PFSK-1 (cell line): ENCODE results near the gene ZNF433.

ENCODE experiments used
- FOXP2 ChIP-seq: optimal IDR thresholded peaks from 2 replicates; pipeline ENCODE3; 2011; ENCODE audit warnings: borderline replicate concordance, control low read depth, inconsistent platforms; ENCODE audit not compliant: insufficient read depth; ENCODE audit errors: extremely low read length, extremely low read depth
- POLR2AphosphoS5 ChIP-seq: IDR thresholded peaks from 2 replicates; pipeline ENCODE4 v1.6.1; 2012; ENCODE audit warnings: low read depth, mild to moderate bottlenecking, control low read depth, low read length, moderate library complexity
- REST ChIP-seq, 2 experiments: IDR thresholded peaks; 2 replicates each; pipeline versions ENCODE4 v1.6.1 to v1.8.0; 2011 to 2012; ENCODE audit warnings: low read depth in 2 of 2, low read length in 2 of 2, control low read depth in 1 of 2, inconsistent platforms in 1 of 2, mild to moderate bottlenecking in 1 of 2, moderate library complexity in 1 of 2; ENCODE audit not compliant: insufficient read depth in 1 of 2
- SIN3A ChIP-seq: IDR thresholded peaks from 2 replicates; pipeline ENCODE4 v1.6.1; 2012; ENCODE audit warnings: mild to moderate bottlenecking, low read length, moderate library complexity, borderline replicate concordance; ENCODE audit not compliant: insufficient read depth
- TAF1 ChIP-seq: IDR thresholded peaks from 2 replicates; pipeline ENCODE4 v1.6.1; 2012; ENCODE audit warnings: low read length, control low read depth, borderline replicate concordance; ENCODE audit not compliant: insufficient read depth

ZNF433 gene

GRCh38 chr19:11973019-11973810 lies 62.3 kb downstream of the ZNF433 start:
- no peak for TF ChIP-seq SIN3A
- TF ChIP-seq POLR2AphosphoS5, result no peak
- no peak for TF ChIP-seq REST (IDR thresholded peaks at IDR 0.05; ENCODE audit: insufficient read depth in 1 of 2, low read depth in 2 of 2, low read length in 2 of 2)
- no peak for TF ChIP-seq FOXP2
- no peak for TF ChIP-seq TAF1

- no peak for TF ChIP-seq FOXP2
Measured at GRCh38 chr19:11971041-11971440, 64.4 kb downstream of the ZNF433 start.

- TF ChIP-seq REST (IDR thresholded peaks at IDR 0.05; ENCODE audit: insufficient read depth in 1 of 2, low read depth in 2 of 2, low read length in 2 of 2) (no peak), FOXP2 (no peak), SIN3A (no peak), POLR2AphosphoS5 (no peak), TAF1 (no peak)
Measured at GRCh38 chr19:11970174-11970573, 65.3 kb downstream of the ZNF433 start.

- TF ChIP-seq POLR2AphosphoS5, result 0 out of 2 replicates have a peak, but pooled peaks have one; percentile 53
- TF ChIP-seq TAF1, result no peak
- peak; percentile 60 for TF ChIP-seq FOXP2
Measured at GRCh38 chr19:11964858-11965645, 70.4 kb downstream of the ZNF433 start, which contains the start of gene ZNF763. TSS of gene ZNF763 (plus strand) at chr19:11965040. CDS start at chr19:11965209, 169 bp downstream.
